ENCODE data around the gene MIF.

- no peak for TF ChIP-seq CTCF (conservative IDR thresholded peaks at IDR 0.05; ENCODE audit: low read length)
- TF ChIP-seq EZH2phosphoT487 (IDR thresholded peaks at IDR 0.05; ENCODE audit: borderline replicate concordance, low read depth, low read length), result no peak
Observed at GRCh38 chr22:23896523-23897186, 2.5 kb downstream of the MIF start.

Measured in OCI-LY7 (cell line).